Panc1 (cell line): Measurements from ENCODE around the gene PCNX2. TPM values are rescaled to one million over a fixed set of nuclear protein-coding genes. Genes with fewer than 3 reads are reported as not detected.

Experiments used
- ATAC-seq: fragments of 200-7000 bp; cut with Tn5 transposase; 2 replicates; pipeline ENCODE4 v1.9.1; 2020; ENCODE audit warnings: mild to moderate bottlenecking, moderate library complexity
- BruUV-seq: library from RNA; stranded (reverse); fragments of 400-500 nt; replicated peaks from 2 replicates; lab custom pipeline; 2021; lab: Mats Ljungman, UMichigan
- CTCF ChIA-PET: fragments of 300-600 bp; sonication (Branson Sonifier 250); formaldehyde crosslinking; loops from one replicate; lab custom pipeline; 2022; ENCODE audit warnings: antibody characterized with exemption; lab: Charles Lee
- POLR2A ChIA-PET: fragments of 300-600 bp; sonication (Branson Sonifier 250); formaldehyde crosslinking; loops from one replicate; lab custom pipeline; 2022; ENCODE audit warnings: antibody characterized with exemption; lab: Charles Lee
- DNase-seq: peaks from one replicate; pipeline ENCODE4 v3.0.0-alpha.2; 2010; ENCODE audit warnings: low read depth, low spot score
- H3K27ac ChIP-seq: 2 replicates; pipeline ENCODE4 v1.5.1; 2011; ENCODE audit warnings: mild to moderate bottlenecking, low read length, inconsistent platforms
- H3K27me3 ChIP-seq: fragments of 200-500 bp; sonication (Bioruptor generic); 2 replicates; pipeline ENCODE4 v1.6.0; 2014; ENCODE audit warnings: low read length, inconsistent platforms; ENCODE audit not compliant: control insufficient read depth, insufficient read depth
- H3K36me3 ChIP-seq: fragments of 200-500 bp; sonication (Bioruptor generic); 2 replicates; pipeline ENCODE4 v1.5.1; 2014; ENCODE audit warnings: inconsistent platforms, mild to moderate bottlenecking, low read length, moderate library complexity; ENCODE audit not compliant: control insufficient read depth, insufficient read depth
- H3K4me1 ChIP-seq: 2 replicates; pipeline ENCODE4 v1.5.1; 2011; ENCODE audit warnings: inconsistent platforms, mild to moderate bottlenecking, low read length, moderate library complexity; ENCODE audit not compliant: control insufficient read depth, insufficient read depth
- H3K4me3 ChIP-seq, 2 experiments: 2 replicates each; pipeline ENCODE4 v1.5.1; 2011 to 2012; ENCODE audit warnings: low read depth in 2 of 2, low read length in 2 of 2, mild to moderate bottlenecking in 2 of 2, inconsistent platforms in 1 of 2, moderate library complexity in 1 of 2
- H3K9me3 ChIP-seq: fragments of 200-500 bp; sonication (Bioruptor generic); 2 replicates; pipeline ENCODE4 v1.5.1; 2014; ENCODE audit warnings: low read depth, mild to moderate bottlenecking, inconsistent platforms, low read length, moderate library complexity; ENCODE audit not compliant: control insufficient read depth, insufficient read depth
- POLR2AphosphoS5 ChIP-seq: IDR thresholded peaks from 2 replicates; pipeline ENCODE4 v1.6.1; 2012; ENCODE audit warnings: mild to moderate bottlenecking, low read depth, low read length, moderate library complexity
- SIN3A ChIP-seq: IDR thresholded peaks from 2 replicates; pipeline ENCODE4 v1.6.1; 2012; ENCODE audit warnings: low read depth, mild to moderate bottlenecking, low read length, moderate library complexity, borderline replicate concordance; ENCODE audit not compliant: insufficient read depth
- TCF7L2 ChIP-seq: IDR thresholded peaks from 2 replicates; pipeline ENCODE4 v1.6.1; 2011; ENCODE audit warnings: mild to moderate bottlenecking, low read depth, low read length, inconsistent platforms
- in situ Hi-C: cut with HindIII; loops from 2 replicates; pipeline ENCODE4 v1.10.0; 2016; ENCODE audit warnings: low sequenced_read_pairs, low pct_unique_long_range_greater_than_20kb
- intact Hi-C: fragments of 100-400 bp; cut with micrococcal nuclease; formaldehyde crosslinking; loops from one replicate; pipeline ENCODE4 v1.10.0; 2022; ENCODE audit not compliant: unreplicated experiment
- total RNA-seq: library from RNA; stranded (reverse); gene quantifications from one replicate; pipeline ENCODE4 v1.2.1, GENCODE V29; 2021; ENCODE audit not compliant: unreplicated experiment
- TF ChIP-seq, protein P1 (sequence below), 2 experiments: IDR thresholded peaks; 2 replicates each; pipeline ENCODE4 v1.6.1; 2011 to 2012; ENCODE audit warnings: low read depth in 2 of 2, control low read depth in 1 of 2, low read length in 1 of 2, mild to moderate bottlenecking in 1 of 2, moderate library complexity in 1 of 2; ENCODE audit not compliant: insufficient read depth in 1 of 2
- TF ChIP-seq, protein P2 (sequence below): fragments of 450-650 bp; IDR thresholded peaks from 2 replicates; pipeline ENCODE4 v1.5.1; 2017; ENCODE audit warnings: mild to moderate bottlenecking

The PCNX2 gene
- total RNA-seq, 1 experiment from 2014 or later, result 2.6 TPM

GRCh38 chr1:232969799-232970198 lies 325.7 kb downstream of the PCNX2 start:
- ATAC-seq, result no peak
- CTCF ChIA-PET, result no interaction called here
- no peak overlapping the region for H3K27ac ChIP-seq
- no peaks in the 10 kb centered on the region for H3K36me3 ChIP-seq
- TF ChIP-seq, protein P1, sequence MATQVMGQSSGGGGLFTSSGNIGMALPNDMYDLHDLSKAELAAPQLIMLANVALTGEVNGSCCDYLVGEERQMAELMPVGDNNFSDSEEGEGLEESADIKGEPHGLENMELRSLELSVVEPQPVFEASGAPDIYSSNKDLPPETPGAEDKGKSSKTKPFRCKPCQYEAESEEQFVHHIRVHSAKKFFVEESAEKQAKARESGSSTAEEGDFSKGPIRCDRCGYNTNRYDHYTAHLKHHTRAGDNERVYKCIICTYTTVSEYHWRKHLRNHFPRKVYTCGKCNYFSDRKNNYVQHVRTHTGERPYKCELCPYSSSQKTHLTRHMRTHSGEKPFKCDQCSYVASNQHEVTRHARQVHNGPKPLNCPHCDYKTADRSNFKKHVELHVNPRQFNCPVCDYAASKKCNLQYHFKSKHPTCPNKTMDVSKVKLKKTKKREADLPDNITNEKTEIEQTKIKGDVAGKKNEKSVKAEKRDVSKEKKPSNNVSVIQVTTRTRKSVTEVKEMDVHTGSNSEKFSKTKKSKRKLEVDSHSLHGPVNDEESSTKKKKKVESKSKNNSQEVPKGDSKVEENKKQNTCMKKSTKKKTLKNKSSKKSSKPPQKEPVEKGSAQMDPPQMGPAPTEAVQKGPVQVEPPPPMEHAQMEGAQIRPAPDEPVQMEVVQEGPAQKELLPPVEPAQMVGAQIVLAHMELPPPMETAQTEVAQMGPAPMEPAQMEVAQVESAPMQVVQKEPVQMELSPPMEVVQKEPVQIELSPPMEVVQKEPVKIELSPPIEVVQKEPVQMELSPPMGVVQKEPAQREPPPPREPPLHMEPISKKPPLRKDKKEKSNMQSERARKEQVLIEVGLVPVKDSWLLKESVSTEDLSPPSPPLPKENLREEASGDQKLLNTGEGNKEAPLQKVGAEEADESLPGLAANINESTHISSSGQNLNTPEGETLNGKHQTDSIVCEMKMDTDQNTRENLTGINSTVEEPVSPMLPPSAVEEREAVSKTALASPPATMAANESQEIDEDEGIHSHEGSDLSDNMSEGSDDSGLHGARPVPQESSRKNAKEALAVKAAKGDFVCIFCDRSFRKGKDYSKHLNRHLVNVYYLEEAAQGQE (IDR thresholded peaks at IDR 0.05; ENCODE audit: insufficient read depth in 1 of 2, low read depth in 2 of 2, low read length in 1 of 2), result no peak
- no peak for TF ChIP-seq TCF7L2
- TF ChIP-seq SIN3A, result no peak
- no peak overlapping the region for H3K4me3 ChIP-seq
- DNase-seq, result no peak
- no peaks in the 10 kb centered on the region for H3K4me1 ChIP-seq
- POLR2A ChIA-PET, result no interaction called here
- in situ Hi-C loops, result no loop called here
- BruUV-seq, result no TSS peak
- peaks cover 20% of the 10 kb centered on the region; the same call in 1 of the 2 replicates for H3K9me3 ChIP-seq
- H3K27me3 ChIP-seq, result no peaks in the 10 kb centered on the region
- intact Hi-C loops, result no loop called here

GRCh38 chr1:232968965-232969364 lies 326.6 kb downstream of the PCNX2 start:
- intact Hi-C loops, result no loop called here
- BruUV-seq, result no TSS peak
- DNase-seq (no peak), ATAC-seq (no peak)
- Histone ChIP-seq H3K4me3 (no peak overlapping the region), H3K27ac (no peak overlapping the region), H3K27me3 (no peaks in the 10 kb centered on the region), H3K36me3 (no peaks in the 10 kb centered on the region; the same call in 1 of the 2 replicates), H3K4me1 (no peaks in the 10 kb centered on the region), H3K9me3 (peaks cover 16% of the 10 kb centered on the region; the same call in 1 of the 2 replicates)
- in situ Hi-C loops, result no loop called here
- ChIA-PET CTCF (no interaction called here), POLR2A (no interaction called here)
- TF ChIP-seq, protein P2, sequence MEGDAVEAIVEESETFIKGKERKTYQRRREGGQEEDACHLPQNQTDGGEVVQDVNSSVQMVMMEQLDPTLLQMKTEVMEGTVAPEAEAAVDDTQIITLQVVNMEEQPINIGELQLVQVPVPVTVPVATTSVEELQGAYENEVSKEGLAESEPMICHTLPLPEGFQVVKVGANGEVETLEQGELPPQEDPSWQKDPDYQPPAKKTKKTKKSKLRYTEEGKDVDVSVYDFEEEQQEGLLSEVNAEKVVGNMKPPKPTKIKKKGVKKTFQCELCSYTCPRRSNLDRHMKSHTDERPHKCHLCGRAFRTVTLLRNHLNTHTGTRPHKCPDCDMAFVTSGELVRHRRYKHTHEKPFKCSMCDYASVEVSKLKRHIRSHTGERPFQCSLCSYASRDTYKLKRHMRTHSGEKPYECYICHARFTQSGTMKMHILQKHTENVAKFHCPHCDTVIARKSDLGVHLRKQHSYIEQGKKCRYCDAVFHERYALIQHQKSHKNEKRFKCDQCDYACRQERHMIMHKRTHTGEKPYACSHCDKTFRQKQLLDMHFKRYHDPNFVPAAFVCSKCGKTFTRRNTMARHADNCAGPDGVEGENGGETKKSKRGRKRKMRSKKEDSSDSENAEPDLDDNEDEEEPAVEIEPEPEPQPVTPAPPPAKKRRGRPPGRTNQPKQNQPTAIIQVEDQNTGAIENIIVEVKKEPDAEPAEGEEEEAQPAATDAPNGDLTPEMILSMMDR, result no peak
- TF ChIP-seq POLR2AphosphoS5 (no peak), SIN3A (no peak), TCF7L2 (no peak)
- TF ChIP-seq, protein P1 (IDR thresholded peaks at IDR 0.05; ENCODE audit: insufficient read depth in 1 of 2, low read depth in 2 of 2, low read length in 1 of 2), result no peak
